AML-193 (cell line): ENCODE results near the gene TRIM15.
A peak's percentile ranks its signal among the peaks of the same experiment; 100 is the strongest.
"Not testable (repeated sequence)": the region's sequence is repeated elsewhere in the genome, so short reads cannot be mapped to it uniquely, and the experiment has no call there.

Experiments
- DNase-seq, 2 experiments: peaks; one replicate each; lab custom pipeline; 2025; lab: John Stamatoyannopoulos, UW

TRIM15 gene

DNA sequence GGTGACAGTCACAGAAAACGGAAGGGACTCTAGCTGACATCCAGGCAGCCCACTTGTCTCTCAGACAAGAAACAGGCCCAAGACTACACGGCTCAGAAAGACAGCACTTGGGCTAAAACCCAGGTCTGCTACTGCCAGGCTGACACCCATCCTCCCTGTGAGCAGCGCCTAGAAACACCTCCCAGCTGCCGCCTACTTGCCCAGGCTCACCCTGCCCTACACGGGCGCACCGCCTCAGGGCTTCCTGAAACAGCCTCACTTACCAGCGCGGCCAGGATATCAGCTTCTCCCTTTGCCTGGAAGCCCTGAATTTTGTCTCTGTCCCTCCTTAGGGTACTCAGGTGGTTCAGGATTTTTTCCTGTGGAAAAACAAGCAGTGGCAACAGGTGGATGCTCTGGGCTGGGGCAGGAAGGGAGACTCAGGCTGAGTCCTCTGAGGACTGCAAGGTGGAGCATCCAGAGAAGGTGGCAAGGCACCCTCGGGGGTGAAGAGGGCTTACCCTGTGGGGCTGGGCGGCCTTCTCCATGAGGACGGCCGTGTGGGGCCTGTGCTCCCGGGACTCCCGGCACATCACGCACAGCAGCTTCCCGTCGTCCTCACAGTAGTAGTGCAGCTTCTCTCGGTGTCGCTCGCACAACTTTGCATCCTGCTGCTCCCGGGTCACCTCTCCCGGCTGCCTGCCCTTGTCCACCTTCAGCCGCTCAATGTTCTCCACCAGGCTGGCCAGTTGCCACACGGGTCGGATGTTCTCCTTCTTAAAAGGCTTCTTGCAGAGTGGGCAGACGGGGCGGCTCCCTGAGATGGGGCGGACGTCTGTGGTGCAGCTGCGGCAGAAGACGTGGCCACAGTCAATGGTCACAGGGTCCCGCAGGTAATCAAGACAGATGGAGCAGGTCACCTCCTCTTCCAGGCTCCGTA, 35.1 kb downstream of the TRIM15 start:
- DNase-seq = no peak

DNA sequence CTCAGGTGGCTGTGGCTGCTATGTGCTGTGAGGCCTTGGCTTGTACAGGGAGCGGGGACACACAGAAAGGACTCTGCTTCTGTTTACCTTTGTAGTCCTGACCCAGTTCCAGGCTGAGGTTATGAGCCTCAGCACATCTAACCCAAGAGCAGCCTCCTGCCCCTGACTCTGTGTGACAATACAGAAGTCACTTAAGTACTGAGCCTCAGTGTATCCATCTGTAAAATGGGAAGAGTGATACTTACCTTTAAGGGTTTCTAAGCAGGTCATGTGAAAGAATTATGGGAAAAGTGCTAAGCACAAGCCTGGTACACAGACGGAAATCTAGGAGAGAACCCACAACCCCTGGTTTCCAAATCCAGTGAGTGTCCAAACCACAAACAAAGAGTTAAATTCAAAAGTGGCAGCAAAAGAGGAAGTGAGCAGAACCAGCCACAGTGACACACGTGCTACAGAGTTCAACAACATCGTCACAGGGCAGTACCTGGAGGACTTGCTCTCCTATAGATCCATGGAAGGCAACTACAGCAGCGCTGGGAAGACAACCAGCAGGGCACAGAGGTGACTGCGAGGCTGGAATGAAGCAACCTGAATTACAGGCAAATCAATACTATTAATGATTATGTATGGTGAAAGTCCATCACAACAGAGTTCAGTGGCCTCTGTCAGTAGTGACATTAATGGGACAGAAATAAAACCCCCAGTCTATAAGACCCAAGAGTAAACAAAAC, 37.4 kb downstream of the TRIM15 start:
- peak; percentile 66 to 75 for DNase-seq

DNA sequence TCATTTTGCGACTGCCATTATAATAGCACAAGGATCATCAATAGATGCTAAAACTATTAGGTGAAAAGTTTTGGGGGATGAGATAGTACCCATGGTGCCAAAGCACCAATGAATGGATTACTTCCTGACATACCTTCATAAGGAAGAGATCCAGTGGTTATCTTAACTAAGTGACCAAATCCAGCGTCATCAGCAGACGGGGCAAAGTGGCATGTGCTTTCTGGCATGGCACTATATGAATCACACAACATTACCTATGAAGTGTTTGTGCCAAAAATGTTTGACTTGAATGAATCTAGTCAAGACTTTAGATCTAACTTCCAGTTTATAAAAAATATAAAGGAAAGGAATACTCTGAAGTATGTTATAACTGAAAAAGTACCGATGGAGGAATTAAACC, 39.0 kb downstream of the TRIM15 start:
- no peak for DNase-seq

DNA sequence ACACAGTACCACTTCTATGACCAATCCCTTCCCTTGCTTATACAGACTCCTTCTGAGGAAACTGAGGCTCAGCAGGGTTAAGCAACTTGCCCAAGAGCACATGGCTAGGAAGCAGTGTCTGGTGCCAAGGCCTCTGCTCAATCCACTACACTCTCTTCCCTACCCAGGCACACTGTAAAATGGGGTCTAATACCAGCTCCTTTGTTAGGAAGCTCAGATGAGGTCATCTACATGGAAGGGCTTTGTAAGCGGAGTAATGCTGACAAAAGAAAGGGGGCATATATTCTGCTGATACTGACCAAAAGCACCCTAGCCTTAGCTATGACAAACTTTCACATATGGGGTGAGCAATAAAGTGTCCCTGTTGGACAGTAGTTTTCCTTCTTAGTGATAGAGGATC, 40.8 kb downstream of the TRIM15 start:
- DNase-seq = no peak

DNA sequence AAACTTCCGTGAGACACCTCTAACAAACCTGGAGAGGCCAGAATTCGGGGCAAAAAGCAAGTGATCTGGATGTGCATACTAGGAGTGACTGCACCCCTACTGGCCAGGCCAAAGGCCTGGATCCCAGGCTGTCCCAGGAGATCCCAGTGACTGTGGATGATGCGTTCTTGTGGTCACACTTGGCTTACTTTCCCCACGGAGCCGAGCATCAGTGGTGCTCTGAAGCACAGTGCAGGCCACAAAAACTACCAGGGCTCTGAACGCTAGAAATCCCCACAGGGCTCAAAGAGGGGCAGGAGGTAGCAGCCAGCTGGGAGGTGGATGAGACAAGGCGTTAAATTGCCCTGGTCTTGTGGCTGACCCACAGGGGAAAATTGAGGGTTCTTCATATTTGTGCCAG, 42.8 kb downstream of the TRIM15 start:
- DNase-seq = no peak

DNA sequence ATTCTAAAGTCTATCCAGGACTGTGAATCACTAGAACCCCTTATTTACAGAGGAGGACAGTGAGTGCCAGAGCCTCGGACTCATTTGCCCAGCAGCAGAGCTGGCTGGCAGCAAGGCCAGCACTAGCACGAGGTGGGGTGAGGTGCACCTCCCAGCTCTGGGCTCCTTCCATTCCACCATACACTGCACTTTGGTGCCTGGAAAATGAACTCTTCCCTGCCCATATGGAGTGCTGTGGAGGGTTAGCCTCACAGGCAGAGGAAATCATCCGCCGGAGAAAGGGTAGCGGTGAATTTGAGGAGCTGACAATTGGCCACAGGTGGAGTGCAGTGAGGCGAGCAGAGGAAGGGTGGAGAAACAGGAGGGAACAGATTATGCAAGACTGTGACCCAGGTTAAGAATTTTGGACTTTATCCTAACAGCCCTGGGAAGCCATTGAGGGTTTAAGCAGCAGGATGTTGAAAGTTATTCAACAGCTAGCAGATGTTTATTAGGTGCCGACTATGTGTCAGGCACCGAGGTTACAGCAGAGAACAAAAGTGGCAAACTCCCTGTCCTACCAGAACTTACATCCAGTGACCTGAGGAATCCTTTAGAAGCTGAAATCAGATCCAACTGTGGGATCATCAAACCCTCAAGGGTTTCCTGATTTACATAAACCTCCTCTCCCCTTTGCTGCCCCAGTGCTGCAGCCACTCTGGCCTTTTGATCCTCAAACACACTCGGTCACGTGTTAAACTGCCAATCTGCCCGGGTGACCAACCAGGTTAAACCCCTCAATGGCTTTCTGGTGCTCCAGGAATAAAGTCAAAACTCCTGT, 43.7 kb downstream of the TRIM15 start:
- DNase-seq = no peak

DNA sequence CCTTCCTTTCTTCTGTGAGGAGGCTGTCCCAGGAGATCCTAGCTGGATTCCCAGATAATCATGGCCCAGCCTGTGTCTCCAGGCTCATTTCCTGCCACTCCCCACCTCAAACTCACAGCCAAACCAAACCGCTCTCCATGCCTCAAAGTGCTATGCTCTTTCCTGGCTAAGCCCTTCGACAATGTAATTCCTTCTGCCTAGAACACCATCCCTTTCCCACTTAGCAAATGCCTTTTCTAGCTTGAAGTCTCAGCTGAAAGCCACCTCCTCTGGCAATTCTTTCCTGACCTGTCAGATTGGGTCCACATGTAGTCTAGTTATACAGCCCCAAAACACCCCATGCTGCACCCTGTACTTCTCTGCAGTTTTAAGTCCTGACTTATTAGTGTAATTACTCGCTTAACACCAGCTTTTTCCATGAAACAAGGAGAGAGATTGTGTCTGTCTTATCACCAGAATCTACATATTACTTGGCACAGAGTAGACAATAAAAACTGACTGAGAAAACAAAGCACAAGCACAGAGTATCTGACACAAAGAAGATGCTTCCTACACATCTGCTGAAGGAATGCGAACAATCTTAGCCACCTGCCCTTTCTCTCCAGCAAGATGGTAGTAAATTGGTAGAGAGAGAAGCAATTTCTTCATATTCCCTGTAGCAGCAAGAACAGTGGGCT, 44.4 kb downstream of the TRIM15 start:
- no peak for DNase-seq

DNA sequence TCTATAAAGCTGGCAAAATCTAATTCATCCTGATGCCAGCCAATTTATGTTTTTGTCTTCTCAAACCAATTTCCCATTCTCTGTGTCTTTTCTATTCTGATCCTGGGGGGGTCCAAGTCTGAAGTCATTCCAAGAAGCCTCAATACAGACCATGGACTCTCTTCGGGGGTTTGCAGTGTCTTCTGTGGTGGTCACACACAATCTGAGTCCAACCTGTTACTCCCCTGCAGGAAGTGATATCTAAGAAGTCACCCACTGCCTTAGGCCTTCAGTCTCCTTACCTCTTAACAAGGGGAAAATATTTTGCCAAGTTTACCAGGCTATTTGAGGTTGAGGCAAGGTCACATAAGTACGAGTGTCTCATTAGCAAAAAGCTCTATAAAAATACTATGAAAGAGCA, 48.0 kb downstream of the TRIM15 start:
- DNase-seq = no peak

DNA sequence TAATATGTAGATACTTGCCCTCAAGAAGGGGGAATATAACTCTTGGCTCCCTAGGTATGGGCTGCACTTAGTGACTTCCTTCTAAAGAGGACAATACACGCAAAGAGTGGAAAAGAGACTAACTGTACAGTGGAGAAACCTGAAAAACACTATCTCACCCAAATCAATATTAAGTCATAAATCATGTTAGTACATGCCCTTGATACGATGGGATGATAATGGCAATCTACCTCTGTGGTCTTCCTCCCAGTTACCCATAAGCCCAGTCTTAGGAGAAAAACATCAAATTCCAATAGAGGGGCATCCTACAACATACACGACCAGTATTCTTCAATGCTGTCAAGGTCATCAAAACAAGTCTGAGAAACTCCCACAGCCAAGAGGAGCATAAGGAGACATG, 48.6 kb downstream of the TRIM15 start:
- peak; percentile 18 to 32 for DNase-seq

DNA sequence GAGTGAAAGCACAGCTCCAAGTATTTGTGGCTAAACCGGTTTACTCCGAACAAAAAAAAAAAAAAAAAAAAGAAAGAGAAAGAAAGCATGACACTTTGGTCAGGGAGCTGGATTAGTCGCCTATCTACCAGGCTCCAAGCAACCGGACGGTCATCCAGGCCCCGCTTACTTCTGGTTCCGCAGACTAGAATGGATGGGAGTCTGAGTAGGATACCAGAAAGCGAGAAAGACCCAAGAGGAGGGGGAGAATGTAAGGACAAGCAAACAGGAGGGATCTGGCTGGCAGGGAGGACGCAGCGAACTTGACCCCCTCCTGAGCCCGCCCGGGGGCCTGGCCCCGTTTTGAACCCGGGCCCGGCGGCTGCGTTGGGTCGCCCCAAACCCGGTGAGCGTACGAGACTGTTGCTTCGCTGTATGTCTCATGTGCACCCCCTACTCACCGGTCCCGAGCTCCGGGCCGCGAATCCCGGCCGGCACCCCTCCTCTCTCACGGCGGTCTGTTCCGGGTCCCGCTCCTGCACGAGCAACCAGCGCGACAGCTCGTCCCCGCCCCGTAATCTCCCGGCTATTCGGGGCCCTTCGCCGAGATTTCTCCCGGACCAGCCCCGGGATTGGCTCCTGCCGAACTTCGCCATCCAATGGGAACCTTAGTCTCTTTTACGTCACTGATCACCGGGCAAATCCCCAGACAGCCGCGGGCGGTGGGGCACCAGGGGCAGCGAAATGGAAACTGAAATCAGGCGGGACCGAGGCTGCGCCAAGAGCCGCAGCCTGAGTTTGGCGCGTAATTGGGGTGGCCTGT, 49.7 kb downstream of the TRIM15 start, which contains the start of gene TRIM26:
TRIM26 (minus strand) TSS at position 542 of the 802 bp plus-strand sequence. CDS start 14,303 bp downstream, outside the sequence.
- peak; percentile 99 for DNase-seq

DNA sequence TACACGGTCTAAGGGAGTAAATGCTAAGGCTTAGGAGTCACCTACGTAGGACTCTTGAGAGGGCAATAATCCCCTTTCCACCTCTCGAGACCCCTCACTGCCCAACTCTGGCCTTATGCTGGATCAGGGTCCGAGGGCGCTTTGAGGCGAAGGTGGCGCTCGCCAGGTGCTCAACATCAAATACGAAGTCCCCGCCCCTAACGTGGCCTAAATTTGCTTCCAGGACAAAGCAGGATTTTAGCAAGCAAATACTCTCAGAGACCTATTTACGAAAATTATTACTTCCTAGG, 50.3 kb downstream of the TRIM15 start:
- DNase-seq = peak in 1 of 2 experiments; percentile 52

DNA sequence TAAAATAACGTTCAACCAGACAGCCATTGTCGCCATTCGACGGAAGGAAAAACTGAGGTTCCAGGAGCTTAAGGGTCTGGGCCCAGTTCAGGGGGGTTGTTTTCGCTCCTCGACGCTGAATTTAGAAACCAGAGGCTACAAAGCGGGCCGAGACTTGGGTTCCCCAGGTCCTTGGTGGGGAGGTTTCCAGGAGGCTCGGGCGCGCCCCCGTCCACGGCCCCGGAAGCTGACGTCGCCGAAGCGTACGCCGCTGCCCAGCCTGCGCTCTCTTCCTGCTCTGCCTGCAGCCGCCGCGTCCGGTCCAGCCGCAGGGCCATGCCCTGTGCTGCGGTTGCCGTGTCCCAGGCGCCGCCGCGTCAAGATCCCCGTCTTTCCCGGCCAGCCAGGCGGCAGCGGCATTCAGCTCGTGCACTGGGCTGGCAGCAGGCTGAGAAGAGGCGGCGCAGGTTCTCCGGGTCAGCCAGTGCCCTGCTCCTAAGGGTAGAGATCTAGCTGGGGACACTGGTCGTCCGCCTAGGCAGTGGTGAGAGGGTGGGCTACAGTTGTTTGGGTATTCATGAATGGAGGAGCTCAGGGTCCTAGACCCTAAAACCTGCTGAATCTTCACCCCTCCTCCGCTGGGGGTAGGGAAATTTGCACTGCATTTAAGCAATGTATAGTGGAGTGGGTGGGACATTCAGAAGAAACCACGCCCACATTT, 50.8 kb downstream of the TRIM15 start:
- peak; percentile 76 to 82 for DNase-seq

DNA sequence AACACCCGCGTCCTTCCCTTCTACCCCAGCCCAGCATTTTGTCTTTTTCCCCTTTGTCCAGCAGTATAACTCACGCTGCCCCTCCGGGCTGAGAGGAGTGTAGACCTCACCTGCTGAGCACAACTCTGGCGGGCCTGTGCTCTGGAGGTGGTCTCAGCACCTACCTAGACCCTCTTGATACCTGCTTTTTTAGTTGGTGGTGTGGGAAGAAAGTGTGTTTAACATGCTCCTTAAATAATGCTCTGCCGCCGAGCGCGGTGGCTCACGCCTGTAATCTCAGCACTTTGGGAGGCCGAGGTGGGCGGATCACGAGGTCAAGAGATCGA, 51.3 kb downstream of the TRIM15 start:
- no peak for DNase-seq

DNA sequence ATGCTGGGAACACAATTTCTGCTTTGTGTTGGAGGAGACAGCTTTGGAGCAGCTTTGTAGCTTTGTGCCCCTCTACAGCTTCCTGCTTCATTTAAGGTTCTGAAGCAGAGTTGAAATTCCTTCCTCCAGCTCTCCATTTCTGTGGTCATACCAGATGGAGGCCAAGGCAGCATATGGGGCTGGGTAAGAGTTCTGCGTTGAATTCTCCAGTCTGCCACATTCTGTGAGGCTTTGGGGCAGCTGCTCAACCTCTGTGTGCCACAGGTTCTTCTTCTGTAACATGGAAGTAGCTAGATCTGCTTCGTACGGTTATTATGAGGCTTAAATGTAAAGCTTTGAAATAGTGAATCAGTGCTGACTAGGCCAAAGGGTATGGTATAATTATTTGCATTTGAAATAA, 52.8 kb downstream of the TRIM15 start:
- DNase-seq = no peak

DNA sequence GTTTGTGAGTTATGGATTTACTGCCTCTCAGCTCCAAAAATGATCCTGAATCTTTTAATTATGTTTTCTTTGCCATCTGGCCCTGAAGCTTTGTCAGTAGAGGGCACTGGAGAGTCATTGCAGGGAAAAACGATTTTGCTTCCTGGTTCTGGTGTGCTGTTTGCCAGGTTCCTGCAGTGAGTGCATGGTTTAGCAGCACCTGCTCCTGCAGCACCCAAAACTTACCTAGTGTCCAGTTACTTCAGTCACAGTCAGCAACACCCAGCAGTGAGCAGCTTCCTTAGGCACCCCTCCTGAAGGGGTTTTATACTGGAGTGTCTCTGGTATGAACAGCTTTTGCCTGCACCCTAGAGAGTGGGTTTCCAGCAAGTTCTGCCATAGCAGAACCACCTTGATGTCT, 55.9 kb downstream of the TRIM15 start:
- DNase-seq = peak; percentile 58 to 63

DNA sequence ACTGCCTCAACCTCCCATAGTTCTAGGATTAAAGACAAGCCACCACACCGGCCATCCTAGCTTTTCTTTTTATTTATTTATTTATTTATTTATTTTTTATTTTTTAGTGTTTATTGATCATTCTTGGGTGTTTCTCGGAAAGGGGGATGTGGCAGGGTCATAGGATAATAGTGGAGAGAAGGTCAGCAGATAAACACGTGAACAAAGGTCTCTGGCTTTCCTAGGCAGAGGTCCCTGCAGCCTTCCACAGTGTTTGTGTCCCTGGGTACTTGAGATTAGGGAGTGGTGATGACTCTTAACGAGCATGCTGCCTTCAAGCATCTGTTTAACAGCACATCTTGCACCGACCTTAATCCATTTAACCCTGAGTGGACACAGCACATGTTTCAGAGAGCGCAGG, 58.0 kb downstream of the TRIM15 start:
- not testable (repeated sequence) for DNase-seq

DNA sequence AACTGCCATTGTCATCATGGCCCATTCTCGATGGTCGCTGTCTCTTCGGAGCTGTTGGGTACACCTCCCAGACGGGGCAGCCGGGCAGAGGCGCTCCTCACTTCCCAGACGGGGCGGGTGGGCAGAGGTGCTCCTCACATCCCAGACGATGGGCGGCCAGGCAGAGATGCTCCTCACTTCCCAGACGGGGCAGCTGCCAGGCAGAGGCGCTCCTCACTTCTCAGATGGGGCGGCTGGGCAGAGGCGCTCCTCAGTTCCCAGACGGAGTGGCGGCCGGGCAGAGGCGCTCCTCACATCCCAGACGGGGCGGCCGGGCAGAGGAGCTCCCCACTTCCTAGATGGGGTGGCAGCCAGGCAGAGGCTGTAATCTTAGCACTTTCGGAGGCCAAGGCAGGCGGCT, 58.6 kb downstream of the TRIM15 start:
- DNase-seq = not testable (repeated sequence)
